Left renal cortex interstitium (tissue), 4 donors: ENCODE data around the gene RAB9A. TPM values are rescaled to one million over a fixed set of nuclear protein-coding genes. Genes with fewer than 3 reads are reported as not detected.
"Not testable (repeated sequence)": the region's sequence is repeated elsewhere in the genome, so short reads cannot be mapped to it uniquely, and the experiment has no call there.

Experiments
- DNase-seq, 4 donors: peaks; one replicate each; pipeline ENCODE4 v3.0.0-alpha.2; 2013; ENCODE audit warnings: low read depth in 4 of 4, low spot score in 2 of 4, missing footprints in 1 of 4
- polyA plus RNA-seq, 4 donors: library from polyadenylated mRNA; unstranded; fragments of 120-200 nt; gene quantifications; one replicate each; pipeline ENCODE4 v1.2.1, GENCODE V29; 2013; ENCODE audit not compliant: insufficient read length in 4 of 4

RAB9A gene
- polyA plus RNA-seq, 4 donors = 23.4 to 28.0 (median 24.1) TPM

- no peak for DNase-seq
Measured at GRCh38 chrX:13698432-13698831, 9.5 kb downstream of the RAB9A start.

GRCh38 chrX:13699183-13699826 is 10.4 kb downstream of the RAB9A start:
- DNase-seq = no peak

- no peak for DNase-seq
Measured at GRCh38 chrX:13700380-13700779, 11.5 kb downstream of the RAB9A start.

- DNase-seq = no peak
Measured at GRCh38 chrX:13702111-13702789, 13.3 kb downstream of the RAB9A start.

GRCh38 chrX:13703135-13703534 is 14.2 kb downstream of the RAB9A start:
- no peak for DNase-seq

GRCh38 chrX:13703589-13703988 is 14.7 kb downstream of the RAB9A start:
- no peak for DNase-seq

- DNase-seq = no peak
Measured at GRCh38 chrX:13711141-13711540, 22.2 kb downstream of the RAB9A start.

- DNase-seq = no peak
Measured at GRCh38 chrX:13716455-13716854, 27.5 kb downstream of the RAB9A start.

GRCh38 chrX:13716905-13717304 is 28.0 kb downstream of the RAB9A start:
- no peak for DNase-seq

GRCh38 chrX:13717700-13718472 is 29.0 kb downstream of the RAB9A start:
- no peak for DNase-seq

- no peak for DNase-seq
Measured at GRCh38 chrX:13719192-13719856, 30.4 kb downstream of the RAB9A start.

GRCh38 chrX:13721371-13721770 is 32.4 kb downstream of the RAB9A start:
- DNase-seq = no peak

GRCh38 chrX:13721819-13722519 is 33.0 kb downstream of the RAB9A start:
- no peak for DNase-seq

- not testable (repeated sequence) for DNase-seq
Measured at GRCh38 chrX:13724878-13725277, 36.0 kb downstream of the RAB9A start.

- not testable (repeated sequence) for DNase-seq
Measured at GRCh38 chrX:13726583-13726982, 37.7 kb downstream of the RAB9A start.

GRCh38 chrX:13730523-13730922 is 41.6 kb downstream of the RAB9A start:
- not testable (repeated sequence) for DNase-seq

GRCh38 chrX:13732246-13733067 is 43.5 kb downstream of the RAB9A start:
- no peak for DNase-seq

GRCh38 chrX:13733506-13733905 is 44.6 kb downstream of the RAB9A start:
- no peak for DNase-seq
